HepG2 (cell line): ENCODE measurements around the gene ZFPM1. TPM values are rescaled to one million over a fixed set of nuclear protein-coding genes. Genes with fewer than 3 reads are reported as not detected.

Experiments used
- ATAC-seq: fragments of 200-7000 bp; cut with Tn5 transposase; 3 replicates; pipeline ENCODE4 v1.9.1; 2020; ENCODE audit warnings: mild to moderate bottlenecking, moderate library complexity
- BruUV-seq: library from RNA; stranded (reverse); fragments of 400-500 nt; replicated peaks from 2 replicates; lab custom pipeline; 2021; lab: Mats Ljungman, UMichigan
- CTCF ChIA-PET: fragments of 300-600 bp; formaldehyde crosslinking; extraction: SDS; loops from one replicate; lab custom pipeline; 2021; ENCODE audit warnings: low total read pairs, inconsistent platforms, low intra/inter-chr PET ratio; lab: Yijun Ruan, JAX
- POLR2A ChIA-PET: fragments of 350-600 bp; sonication (Branson Sonifier 250); formaldehyde crosslinking; loops from one replicate; lab custom pipeline; 2020; ENCODE audit warnings: antibody characterized with exemption, inconsistent platforms; lab: Yijun Ruan, JAX
- DNase-seq: peaks from one replicate; pipeline ENCODE4 v3.0.0-alpha.2; 2015; ENCODE audit warnings: low spot score
- FAIRE-seq: peaks from 3 replicates; lab custom pipeline; 2011; peaks lifted over from hg19 to GRCh38; lab: Jason Lieb, UNC
- H2AFZ ChIP-seq: one replicate; pipeline ENCODE4 v1.6.1; 2011; ENCODE audit warnings: low read length, inconsistent platforms
- H3K27ac ChIP-seq: fragments of 300-600 bp; 3 replicates; pipeline ENCODE4 v1.8.0; 2011; ENCODE audit warnings: mixed run types, mild to moderate bottlenecking, mixed read lengths, low read length, inconsistent platforms; ENCODE audit not compliant: insufficient read depth; ENCODE audit errors: extremely low read length
- H3K27me3 ChIP-seq, 2 experiments: fragments of 200-600 bp in 1 of 2; 2 replicates in 1 of 2; 3 replicates in 1 of 2; pipeline versions ENCODE4 v1.6.0 to v1.8.0; 2011; ENCODE audit warnings: low read length in 2 of 2, mild to moderate bottlenecking in 2 of 2, moderate library complexity in 2 of 2, inconsistent platforms in 1 of 2; ENCODE audit not compliant: insufficient read depth in 2 of 2, control insufficient read depth in 1 of 2
- H3K36me3 ChIP-seq, 2 experiments: fragments of 200-600 bp in 1 of 2; replicated peaks in 1 of 2; 2 replicates in 1 of 2; 3 replicates in 1 of 2; pipeline versions ENCODE4 v1.5.1 to v1.8.0; 2011; ENCODE audit warnings: low read length in 2 of 2, inconsistent platforms in 1 of 2; ENCODE audit not compliant: insufficient read depth in 2 of 2, control insufficient read depth in 1 of 2
- H3K4me1 ChIP-seq: 2 replicates; pipeline ENCODE4 v1.5.1; 2012; ENCODE audit warnings: low read length, inconsistent platforms; ENCODE audit not compliant: insufficient read depth
- H3K4me2 ChIP-seq: 2 replicates; pipeline ENCODE4 v1.6.0; 2011; ENCODE audit warnings: low read depth, low read length, inconsistent platforms
- H3K4me3 ChIP-seq, 3 experiments: fragments of 200-600 bp in 1 of 3; sonication (generic), shearing (Covaris generic) in 1 of 3; replicated peaks in 1 of 3; 2 replicates each; pipeline ENCODE4 v1.5.1; 2011 to 2016; ENCODE audit warnings: low read length in 3 of 3, inconsistent platforms in 2 of 3, low read depth in 2 of 3, mild to moderate bottlenecking in 2 of 3, control low read depth in 1 of 3, mixed read lengths in 1 of 3; ENCODE audit not compliant: insufficient read depth in 1 of 3
- H3K79me2 ChIP-seq: one replicate; pipeline ENCODE4 v1.6.1; 2011; ENCODE audit warnings: low read length, inconsistent platforms; ENCODE audit not compliant: insufficient read depth
- H3K9ac ChIP-seq: 2 replicates; pipeline ENCODE4 v1.6.0; 2011; ENCODE audit warnings: mild to moderate bottlenecking, low read depth, low read length, inconsistent platforms; ENCODE audit not compliant: insufficient read depth
- H3K9me3 ChIP-seq: 2 replicates; pipeline ENCODE4 v1.5.1; 2012; ENCODE audit warnings: mild to moderate bottlenecking, low read length
- H4K20me1 ChIP-seq: 2 replicates; pipeline ENCODE4 v1.6.0; 2011; ENCODE audit warnings: inconsistent platforms, mild to moderate bottlenecking, low read length, moderate library complexity; ENCODE audit not compliant: insufficient read depth
- NPAS2 ChIP-seq: sonication (generic); formaldehyde crosslinking; IDR thresholded peaks from 2 replicates; pipeline ENCODE4 v1.8.0; 2022; ENCODE audit warnings: mild to moderate bottlenecking, missing genetic modification reagents, borderline replicate concordance
- SKI ChIP-seq: fragments of 450-650 bp; IDR thresholded peaks from one replicate; pipeline ENCODE4 v1.6.1; 2018; ENCODE audit warnings: mild to moderate bottlenecking; ENCODE audit not compliant: partially characterized antibody
- ZMAT3 ChIP-seq: sonication (generic); formaldehyde crosslinking; conservative IDR thresholded peaks from 2 replicates; pipeline ENCODE4 v1.7.0; 2021; ENCODE audit warnings: missing genetic modification reagents
- ZNF121 ChIP-seq: sonication (generic); formaldehyde crosslinking; IDR thresholded peaks from 2 replicates; pipeline ENCODE4 v1.5.0; 2020; ENCODE audit warnings: mild to moderate bottlenecking, missing genetic modification reagents
- WGBS: methylation state at CpG from one replicate; pipeline ENCODE4 v1.1.6; 2017; ENCODE audit warnings: low lambda C conversion rate; 5-methylcytosine and 5-hydroxymethylcytosine counted together
- in situ Hi-C: cut with HindIII; loops from 2 replicates; pipeline ENCODE4 v1.10.0; 2017; ENCODE audit warnings: low pct_unique_long_range_greater_than_20kb; ENCODE audit not compliant: extremely low pct_ligation_motif_present
- intact Hi-C: fragments of 100-400 bp; cut with micrococcal nuclease; formaldehyde crosslinking; loops from one replicate; pipeline ENCODE4 v1.10.0; 2022; ENCODE audit not compliant: unreplicated experiment
- polyA plus RNA-seq, 8 experiments: library from polyadenylated mRNA; depleted of rRNA in 3 of 8; stranded (reverse) in 7 of 8; unstranded in 1 of 8; fragments of >200 nt; fragmentation: Illumina TruSeq in 4 of 8; extraction: Trizol in 4 of 8; gene quantifications; 2 replicates each; pipeline versions ENCODE4 v1.2.1 to v1.2.3, GENCODE V29; 2011 to 2016; ENCODE audit warnings: low read depth in 4 of 8, missing spikeins in 1 of 8, mixed read lengths in 1 of 8; ENCODE audit not compliant: insufficient read depth in 1 of 8
- total RNA-seq, 5 experiments: library from RNA; depleted of rRNA; stranded (reverse); fragments of >200 nt; fragmentation: Illumina TruSeq; extraction: Trizol; gene quantifications; 2 replicates each; pipeline ENCODE4 v1.2.3, GENCODE V29; 2016; ENCODE audit warnings: low read depth in 1 of 5
- TF ChIP-seq, protein P1 (sequence below): sonication (generic); formaldehyde crosslinking; IDR thresholded peaks from 2 replicates; pipeline ENCODE4 v1.5.0; 2020; ENCODE audit warnings: mild to moderate bottlenecking, missing genetic modification reagents

Gene ZFPM1
- total and polyA plus RNA-seq, 2 of the 13 experiments (the other 11 are each of a cell fraction or from before 2014, with no cell fraction given), result 1.3 to 3.8 TPM

DNA sequence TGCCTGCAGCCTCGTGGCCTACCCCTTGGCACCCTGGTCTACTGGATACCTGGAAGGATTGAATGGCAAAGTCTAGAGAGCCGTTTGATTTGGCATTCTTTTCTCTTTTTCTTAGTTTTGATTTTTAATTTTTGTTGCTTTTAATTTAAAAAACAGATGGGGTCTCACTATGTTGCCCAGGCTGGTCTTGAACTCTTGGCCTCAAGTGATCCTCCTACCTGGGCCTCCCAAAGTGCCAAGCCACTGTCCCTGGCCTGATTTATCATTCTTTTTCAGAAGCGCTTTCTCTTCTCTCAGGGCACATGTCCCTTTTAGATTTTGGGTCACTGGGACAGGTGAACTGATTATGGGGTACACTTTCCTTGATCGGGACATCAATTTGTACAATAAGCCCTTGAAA lies 128.0 kb downstream of the ZFPM1 start:
- DNase-seq (no peak), ATAC-seq (no peak), FAIRE-seq (no peak)
- Histone ChIP-seq H3K79me2 (peaks cover 43% of the 10 kb centered on the region), H3K27ac (no peak overlapping the region), H3K4me3 (no peak overlapping the region), H3K4me1 (no peaks in the 10 kb centered on the region), H4K20me1 (peaks cover 8% of the 10 kb centered on the region; the same call in 1 of the 2 replicates), H3K9me3 (no peaks in the 10 kb centered on the region), H3K27me3 (no peaks in the 10 kb centered on the region), H3K4me2 (no peak overlapping the region), H3K9ac (no peak overlapping the region), H2AFZ (no peak overlapping the region), H3K36me3 (peaks cover 57 to 83% of the 10 kb centered on the region in 2 experiments)
- TF ChIP-seq SKI (no peak), ZNF121 (0 out of 2 replicates have a peak, but pooled peaks have one; percentile 52)
- TF ChIP-seq, protein P1, sequence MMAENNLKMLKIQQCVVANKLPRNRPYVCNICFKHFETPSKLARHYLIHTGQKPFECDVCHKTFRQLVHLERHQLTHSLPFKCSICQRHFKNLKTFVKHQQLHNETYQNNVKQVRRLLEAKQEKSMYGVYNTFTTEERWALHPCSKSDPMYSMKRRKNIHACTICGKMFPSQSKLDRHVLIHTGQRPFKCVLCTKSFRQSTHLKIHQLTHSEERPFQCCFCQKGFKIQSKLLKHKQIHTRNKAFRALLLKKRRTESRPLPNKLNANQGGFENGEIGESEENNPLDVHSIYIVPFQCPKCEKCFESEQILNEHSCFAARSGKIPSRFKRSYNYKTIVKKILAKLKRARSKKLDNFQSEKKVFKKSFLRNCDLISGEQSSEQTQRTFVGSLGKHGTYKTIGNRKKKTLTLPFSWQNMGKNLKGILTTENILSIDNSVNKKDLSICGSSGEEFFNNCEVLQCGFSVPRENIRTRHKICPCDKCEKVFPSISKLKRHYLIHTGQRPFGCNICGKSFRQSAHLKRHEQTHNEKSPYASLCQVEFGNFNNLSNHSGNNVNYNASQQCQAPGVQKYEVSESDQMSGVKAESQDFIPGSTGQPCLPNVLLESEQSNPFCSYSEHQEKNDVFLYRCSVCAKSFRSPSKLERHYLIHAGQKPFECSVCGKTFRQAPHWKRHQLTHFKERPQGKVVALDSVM (CRISPR knock-in tag), result peak; percentile 47; the same call in 1 of the 2 replicates
- POLR2A ChIA-PET, result no interaction called here
- BruUV-seq, result no TSS peak
- 92% methylated on average over 4 of the region's 4 CpGs for WGBS
- intact Hi-C loops, result no loop called here
- CTCF ChIA-PET, result no interaction called here
- in situ Hi-C loops, result no loop called here

DNA sequence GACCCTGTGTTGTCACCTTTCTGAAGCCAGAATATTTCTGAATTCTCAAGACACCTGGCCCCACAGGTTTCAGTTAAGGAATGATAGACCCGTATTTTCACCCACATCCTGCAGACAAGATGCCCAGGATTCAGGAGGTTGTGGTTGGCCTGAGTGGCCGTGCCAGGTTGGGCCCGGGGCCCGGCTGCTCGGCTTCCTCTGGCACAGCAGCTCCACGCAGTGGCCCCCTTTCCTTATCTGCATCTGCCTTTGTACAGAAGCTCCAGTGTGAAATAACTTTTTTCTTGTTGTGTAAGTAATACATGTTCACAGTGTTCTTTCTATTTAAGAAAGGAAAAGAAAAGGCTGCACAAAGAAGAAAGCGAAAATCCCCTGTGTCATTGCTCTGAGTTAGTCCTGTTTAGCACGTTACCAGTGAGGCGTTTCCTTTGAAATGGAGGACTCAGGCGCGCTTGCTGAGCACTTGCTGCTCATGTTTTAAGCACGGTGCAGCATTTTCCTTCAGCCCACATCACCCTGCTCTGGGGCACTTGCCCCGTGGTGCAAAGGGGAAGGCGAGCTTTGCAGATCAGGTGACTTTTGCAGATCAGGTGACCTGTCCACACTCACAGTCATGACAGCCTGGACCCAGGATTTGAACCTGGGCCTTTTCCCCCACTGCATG lies 130.0 kb downstream of the ZFPM1 start:
- WGBS, result 99% methylated on average over 14 of the region's 14 CpGs
- ChIA-PET CTCF (no interaction called here), POLR2A (interaction anchor here (1.6 kb wide), 1 partner anchor 13 kb away, joined by 5 read pairs; the partner anchor contains the start of gene ZC3H18)
- no TSS peak for BruUV-seq
- no peak overlapping the region for H3K27ac ChIP-seq
- H3K79me2 ChIP-seq, result peaks cover 32% of the 10 kb centered on the region
- H3K9me3 ChIP-seq, result no peaks in the 10 kb centered on the region
- intact Hi-C loops, result no loop called here
- H3K4me2 ChIP-seq, result no peak overlapping the region
- DNase-seq (no peak), FAIRE-seq (no peak), ATAC-seq (no peak)
- H3K9ac ChIP-seq, result no peak overlapping the region
- TF ChIP-seq ZMAT3 (CRISPR knock-in tag) (no peak), NPAS2 (CRISPR knock-in tag) (0 out of 2 replicates have a peak, but pooled peaks have one; percentile 43)
- H3K36me3 ChIP-seq, result peaks cover 55 to 83% of the 10 kb centered on the region in 2 experiments
- H4K20me1 ChIP-seq, result no peaks in the 10 kb centered on the region; the same call in 1 of the 2 replicates
- in situ Hi-C loops, result no loop called here
- no peaks in the 10 kb centered on the region for H3K4me1 ChIP-seq
- H3K27me3 ChIP-seq, result no peaks in the 10 kb centered on the region
- no peak overlapping the region for H3K4me3 ChIP-seq
- H2AFZ ChIP-seq, result no peak overlapping the region
